Endothelial cell of umbilical vein (primary cell): ENCODE results near the gene KLF17. TPM values are rescaled to one million over a fixed set of nuclear protein-coding genes. Genes with fewer than 3 reads are reported as not detected.

Experiments
- BruUV-seq: library from RNA; stranded (reverse); fragments of 400-500 nt; replicated peaks from 2 replicates; lab custom pipeline; 2021; lab: Mats Ljungman, UMichigan
- CTCF ChIA-PET: fragments of 300-600, 350-600 bp; sonication (Branson Sonifier 250); formaldehyde crosslinking; loops from one replicate; lab custom pipeline; 2021; ENCODE audit warnings: antibody characterized with exemption, inconsistent platforms; lab: Charles Lee
- POLR2A ChIA-PET: fragments of 300-600, 350-600 bp; sonication (Branson Sonifier 250); formaldehyde crosslinking; loops from one replicate; lab custom pipeline; 2021; ENCODE audit warnings: antibody characterized with exemption, inconsistent platforms; lab: Charles Lee
- DNase-seq: peaks from one replicate; pipeline ENCODE4 v3.0.0-alpha.2; 2011; ENCODE audit warnings: low read depth, low spot score
- FAIRE-seq: peaks from 2 replicates; lab custom pipeline; 2011; peaks lifted over from hg19 to GRCh38; lab: Jason Lieb, UNC
- H2AFZ ChIP-seq: 2 replicates; pipeline ENCODE4 v1.6.0; 2012; ENCODE audit warnings: low read depth, low read length, control low read depth, inconsistent platforms
- H3K27ac ChIP-seq: 2 replicates; pipeline ENCODE4 v1.5.1; 2011; ENCODE audit warnings: low read depth, mild to moderate bottlenecking, control low read depth, low read length, moderate library complexity; ENCODE audit not compliant: insufficient read depth
- H3K27me3 ChIP-seq, 2 experiments: 2 replicates each; pipeline versions ENCODE4 v1.6.0 to v1.6.1; 2011; ENCODE audit warnings: low read length in 2 of 2, mixed read lengths in 1 of 2; ENCODE audit not compliant: control insufficient read depth in 2 of 2, insufficient read depth in 2 of 2
- H3K36me3 ChIP-seq, 2 experiments: 2 replicates in 1 of 2; 3 replicates in 1 of 2; pipeline ENCODE4 v1.5.1; 2011; ENCODE audit warnings: low read length in 2 of 2, mild to moderate bottlenecking in 1 of 2, moderate library complexity in 1 of 2; ENCODE audit not compliant: control insufficient read depth in 2 of 2, insufficient read depth in 2 of 2; ENCODE audit errors: extremely low read depth in 1 of 2
- H3K4me1 ChIP-seq: 3 replicates; pipeline ENCODE4 v1.5.1; 2011; ENCODE audit warnings: mild to moderate bottlenecking, low read length; ENCODE audit not compliant: control insufficient read depth, insufficient read depth; ENCODE audit errors: extremely low read depth
- H3K4me2 ChIP-seq: 2 replicates; pipeline ENCODE4 v1.6.1; 2011; ENCODE audit warnings: low read length, control low read depth, mixed read lengths; ENCODE audit not compliant: insufficient read depth
- H3K4me3 ChIP-seq, 3 experiments: fragments of 200-600 bp in 1 of 3; sonication (generic), shearing (Covaris generic) in 1 of 3; replicated peaks in 1 of 3; 2 replicates each; pipeline ENCODE4 v1.5.1; 2011 to 2016; ENCODE audit warnings: control low read depth in 3 of 3, low read length in 3 of 3, mild to moderate bottlenecking in 2 of 3, inconsistent platforms in 1 of 3, low read depth in 1 of 3, moderate library complexity in 1 of 3; ENCODE audit not compliant: insufficient read depth in 1 of 3
- H3K79me2 ChIP-seq: 2 replicates; pipeline ENCODE4 v1.6.0; 2012; ENCODE audit warnings: low read length, inconsistent platforms; ENCODE audit not compliant: control insufficient read depth, insufficient read depth
- H3K9ac ChIP-seq: replicated peaks from 2 replicates; pipeline ENCODE3; 2011; ENCODE audit warnings: low read length, control low read depth; ENCODE audit not compliant: insufficient read depth; ENCODE audit errors: extremely low read depth
- H3K9me1 ChIP-seq: replicated peaks from 3 replicates; pipeline ENCODE4 v1.6.0; 2011; ENCODE audit warnings: mild to moderate bottlenecking, low read length; ENCODE audit not compliant: control insufficient read depth, insufficient read depth; ENCODE audit errors: extremely low read depth
- H3K9me3 ChIP-seq: replicated peaks from 2 replicates; pipeline ENCODE4 v1.5.1; 2012; ENCODE audit warnings: low read length, inconsistent platforms; ENCODE audit not compliant: control insufficient read depth, insufficient read depth
- H4K20me1 ChIP-seq: replicated peaks from 2 replicates; pipeline ENCODE3; 2011; ENCODE audit warnings: mild to moderate bottlenecking, low read length; ENCODE audit not compliant: control insufficient read depth, insufficient read depth; ENCODE audit errors: extremely low read depth
- CTCF ChIP-seq, 2 donors: IDR thresholded peaks; 1 replicate in 1 of 2; 2 replicates in 1 of 2; pipeline ENCODE4 v1.5.1; 2011; ENCODE audit warnings: low read length in 2 of 2, mild to moderate bottlenecking in 2 of 2, moderate library complexity in 2 of 2, control low read depth in 1 of 2, inconsistent platforms in 1 of 2, low read depth in 1 of 2; ENCODE audit not compliant: insufficient read depth in 1 of 2; ENCODE audit errors: extremely low read depth in 1 of 2
- EZH2 ChIP-seq: IDR thresholded peaks from 2 replicates; pipeline ENCODE4 v1.6.1; 2012; ENCODE audit warnings: borderline replicate concordance, low read depth, mild to moderate bottlenecking, moderate library complexity, low read length, inconsistent platforms; ENCODE audit not compliant: severe bottlenecking
- FOS ChIP-seq: IDR thresholded peaks from 2 replicates; pipeline ENCODE4 v1.6.1; 2011; ENCODE audit warnings: mild to moderate bottlenecking, low read length, moderate library complexity, borderline replicate concordance; ENCODE audit not compliant: insufficient read depth
- GATA2 ChIP-seq: IDR thresholded peaks from 2 replicates; pipeline ENCODE4 v1.7.0; 2011; ENCODE audit warnings: low read depth, mild to moderate bottlenecking, moderate library complexity, mixed read lengths, low read length; ENCODE audit not compliant: insufficient read length, insufficient read depth
- JUN ChIP-seq: IDR thresholded peaks from 2 replicates; pipeline ENCODE4 v1.6.1; 2011; ENCODE audit warnings: borderline replicate concordance, low read depth; ENCODE audit not compliant: insufficient read length, insufficient read depth
- MAX ChIP-seq: IDR thresholded peaks from 2 replicates; pipeline ENCODE4 v1.6.1; 2011; ENCODE audit not compliant: insufficient read depth, insufficient read length
- MYC ChIP-seq: IDR thresholded peaks from one replicate; pipeline ENCODE4 v1.6.1; 2011; ENCODE audit warnings: mild to moderate bottlenecking, low read depth, low read length
- POLR2A ChIP-seq: IDR thresholded peaks from 2 replicates; pipeline ENCODE4 v1.6.1; 2012; ENCODE audit warnings: low read depth, mild to moderate bottlenecking, control low read depth, low read length
- POLR2AphosphoS5 ChIP-seq: IDR thresholded peaks from 2 replicates; pipeline ENCODE4 v1.6.1; 2012; ENCODE audit warnings: low read depth, mild to moderate bottlenecking, control low read depth, low read length, moderate library complexity; ENCODE audit not compliant: insufficient read depth
- dilution Hi-C: fragments of 300-500 bp; cut with MboI; formaldehyde crosslinking; loops from one replicate; pipeline ENCODE4 v1.15.0; 2019; ENCODE audit warnings: low sequenced_read_pairs; ENCODE audit not compliant: extremely low pct_ligation_motif_present
- intact Hi-C: fragments of 100-400 bp; cut with micrococcal nuclease; formaldehyde crosslinking; loops from one replicate; pipeline ENCODE4 v1.10.0; 2022
- polyA plus RNA-seq, 4 experiments: library from polyadenylated mRNA; depleted of rRNA in 3 of 4; stranded (reverse) in 3 of 4; unstranded in 1 of 4; fragments of >200 nt; gene quantifications; 2 replicates each; pipeline versions ENCODE4 v1.2.1 to v1.2.3, GENCODE V29; 2011 to 2012; ENCODE audit warnings: missing spikeins in 1 of 4
- total RNA-seq: library from RNA; stranded (reverse); gene quantifications from 2 replicates; pipeline ENCODE4 v1.2.3, GENCODE V29; 2021

Gene KLF17
- total and polyA plus RNA-seq, 2 donors (not counting 3 experiments of a cell fraction or from before 2014, with no cell fraction given) = not detected

GRCh38 chr1:44108971-44109370 lies 9.7 kb upstream of the KLF17 start:
- Histone ChIP-seq H3K9ac (no peak overlapping the region), H3K9me3 (no peaks in the 10 kb centered on the region), H3K9me1 (no peaks in the 10 kb centered on the region), H3K79me2 (no peaks in the 10 kb centered on the region), H3K36me3 (no peaks in the 10 kb centered on the region), H3K4me3 (no peak overlapping the region), H3K27ac (no peak overlapping the region), H2AFZ (no peak overlapping the region), H3K27me3 (peaks cover 0 to 8% of the 10 kb centered on the region in 2 experiments), H3K4me2 (no peak overlapping the region), H3K4me1 (no peaks in the 10 kb centered on the region), H4K20me1 (no peaks in the 10 kb centered on the region)
- TF ChIP-seq FOS = no peak
- ChIA-PET CTCF (interaction anchor here (0.6 to 1.3 kb wide), 3 partner anchors 27 to 42 kb away, joined by 3 to 4 read pairs (median 3); no protein-coding TSS in a partner anchor), POLR2A (no interaction called here)
- intact Hi-C loops = no loop called here
- dilution Hi-C loops = no loop called here
- DNase-seq (no peak), FAIRE-seq (no peak)
- no TSS peak for BruUV-seq

- dilution Hi-C loops = no loop called here
- no TSS peak for BruUV-seq
Measured at GRCh38 chr1:44110916-44111315, 7.7 kb upstream of the KLF17 start.

More at GRCh38 chr1:44110916-44111315, 7.7 kb upstream of the KLF17 start:
- H3K9ac ChIP-seq = no peak overlapping the region
- no peak for DNase-seq
- H3K36me3 ChIP-seq = no peaks in the 10 kb centered on the region
- no peak for FAIRE-seq
- intact Hi-C loops = no loop called here
- no peaks in the 10 kb centered on the region for H3K4me1 ChIP-seq
- H2AFZ ChIP-seq = no peak overlapping the region
- no peaks in the 10 kb centered on the region for H3K9me1 ChIP-seq
- no peaks in the 10 kb centered on the region for H4K20me1 ChIP-seq
- H3K27me3 ChIP-seq = peaks cover 0 to 7% of the 10 kb centered on the region in 2 experiments
- no peak overlapping the region for H3K4me2 ChIP-seq
- no peaks in the 10 kb centered on the region for H3K79me2 ChIP-seq
- H3K9me3 ChIP-seq = no peaks in the 10 kb centered on the region
- H3K4me3 ChIP-seq = no peak overlapping the region
- CTCF ChIA-PET = interaction anchor here (1.0 to 2.2 kb wide), 4 partner anchors 8 to 19 kb away, joined by 3 to 8 read pairs (median 6); no protein-coding TSS in a partner anchor
- TF ChIP-seq POLR2A = no peak
- no peak for TF ChIP-seq MYC
- TF ChIP-seq MAX = no peak
- no peak for TF ChIP-seq EZH2
- no peak for TF ChIP-seq FOS
- no peak for TF ChIP-seq CTCF (IDR thresholded peaks at IDR 0.05; ENCODE audit: extremely low read depth in 1 of 2, insufficient read depth in 1 of 2, low read depth in 1 of 2, low read length in 2 of 2)
- no peak for TF ChIP-seq POLR2AphosphoS5
- TF ChIP-seq GATA2 = no peak
- no peak for TF ChIP-seq JUN
- no peak overlapping the region for H3K27ac ChIP-seq
- POLR2A ChIA-PET = no interaction called here
